Measurements from ENCODE around the gene CHMP2A.

DNA sequence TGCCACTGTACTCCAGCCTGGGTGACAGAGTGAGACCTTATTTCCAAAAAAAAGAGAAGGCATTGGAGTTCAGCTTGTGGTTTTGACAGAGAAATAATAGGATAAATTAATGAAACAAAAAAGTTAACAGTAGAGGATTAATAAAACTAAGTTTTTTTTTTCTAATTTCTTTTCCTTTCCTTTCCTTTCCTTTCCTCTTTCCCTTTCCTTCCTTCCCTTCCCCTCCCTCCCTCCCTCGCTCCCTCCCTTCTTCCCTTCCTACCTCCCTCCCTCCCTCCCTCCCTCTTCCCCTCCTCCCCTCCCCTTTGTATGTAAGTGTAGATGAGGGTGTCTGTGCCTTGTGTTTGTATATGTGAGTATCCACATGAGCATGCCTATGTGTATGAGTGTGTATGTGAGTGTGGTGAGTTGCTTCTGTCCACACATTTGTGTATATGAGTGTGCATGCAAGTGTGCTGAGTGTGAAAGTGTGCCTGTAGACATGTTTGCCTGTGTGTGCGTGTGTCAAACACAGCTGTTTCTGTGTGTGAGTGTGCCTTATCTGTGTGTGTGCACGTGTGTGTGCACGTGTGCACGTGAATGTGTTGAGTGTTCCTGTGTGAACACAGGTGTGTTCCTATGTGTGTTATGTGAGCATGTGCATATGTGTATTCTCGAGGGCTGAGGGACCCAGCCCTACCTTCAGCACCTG is 30.7 kb upstream of the CHMP2A start:
- no peak for TF ChIP-seq POLR2A (IDR thresholded peaks at IDR 0.05; ENCODE audit: low read depth, low read length)
- TF ChIP-seq, protein P1, sequence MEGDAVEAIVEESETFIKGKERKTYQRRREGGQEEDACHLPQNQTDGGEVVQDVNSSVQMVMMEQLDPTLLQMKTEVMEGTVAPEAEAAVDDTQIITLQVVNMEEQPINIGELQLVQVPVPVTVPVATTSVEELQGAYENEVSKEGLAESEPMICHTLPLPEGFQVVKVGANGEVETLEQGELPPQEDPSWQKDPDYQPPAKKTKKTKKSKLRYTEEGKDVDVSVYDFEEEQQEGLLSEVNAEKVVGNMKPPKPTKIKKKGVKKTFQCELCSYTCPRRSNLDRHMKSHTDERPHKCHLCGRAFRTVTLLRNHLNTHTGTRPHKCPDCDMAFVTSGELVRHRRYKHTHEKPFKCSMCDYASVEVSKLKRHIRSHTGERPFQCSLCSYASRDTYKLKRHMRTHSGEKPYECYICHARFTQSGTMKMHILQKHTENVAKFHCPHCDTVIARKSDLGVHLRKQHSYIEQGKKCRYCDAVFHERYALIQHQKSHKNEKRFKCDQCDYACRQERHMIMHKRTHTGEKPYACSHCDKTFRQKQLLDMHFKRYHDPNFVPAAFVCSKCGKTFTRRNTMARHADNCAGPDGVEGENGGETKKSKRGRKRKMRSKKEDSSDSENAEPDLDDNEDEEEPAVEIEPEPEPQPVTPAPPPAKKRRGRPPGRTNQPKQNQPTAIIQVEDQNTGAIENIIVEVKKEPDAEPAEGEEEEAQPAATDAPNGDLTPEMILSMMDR (conservative IDR thresholded peaks at IDR 0.05; ENCODE audit: low read depth, low read length) = no peak
- TF ChIP-seq RAD21 (IDR thresholded peaks at IDR 0.05; ENCODE audit: low read length) = no peak
- no peak for TF ChIP-seq BHLHE40 (IDR thresholded peaks at IDR 0.05; ENCODE audit: low read depth, low read length)
- TF ChIP-seq NFE2L2 (IDR thresholded peaks at IDR 0.05; ENCODE audit: low read depth, low read length) = no peak
- no peak for TF ChIP-seq RCOR1 (IDR thresholded peaks at IDR 0.05; ENCODE audit: insufficient replicate concordance, low read length)
